Measurements from ENCODE around the gene PIK3CB.
"Not testable (repeated sequence)": the region's sequence is repeated elsewhere in the genome, so short reads cannot be mapped to it uniquely, and the experiment has no call there.

Gene PIK3CB

DNA sequence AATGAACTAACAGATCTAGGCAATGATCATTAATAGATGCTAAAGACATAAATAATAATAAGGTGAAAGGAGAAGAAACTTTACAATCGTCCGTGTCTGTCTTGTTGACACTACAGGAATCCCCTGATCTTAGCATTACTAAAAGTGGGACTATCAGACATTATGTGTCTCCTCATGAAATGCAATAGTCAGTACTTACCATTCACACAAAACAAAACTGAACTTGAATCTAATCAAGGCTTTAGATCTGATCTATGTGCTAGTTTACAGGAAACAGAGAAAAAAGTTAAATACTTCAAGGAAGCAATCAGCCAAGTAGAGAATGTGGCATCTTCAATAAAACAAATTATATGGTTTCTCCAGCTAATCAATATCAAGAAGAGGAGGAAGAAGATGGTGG, 73.7 kb downstream of the PIK3CB start:
- no peaks in the 10 kb centered on the region for H3K79me2 ChIP-seq (ENCODE audit: control insufficient read depth, insufficient read depth, low read length, unreplicated experiment)
- peaks cover 13% of the 10 kb centered on the region for H3K4me1 ChIP-seq (ENCODE audit: control insufficient read depth, insufficient read depth, low read length, unreplicated experiment)
- H2AFZ ChIP-seq (ENCODE audit: low read length, unreplicated experiment), result no peak overlapping the region
- H3K27ac ChIP-seq (ENCODE audit: low read depth, low read length), result no peak overlapping the region
- H3K27me3 ChIP-seq (ENCODE audit: insufficient read depth, low read length), result no peaks in the 10 kb centered on the region
- H3K4me3 ChIP-seq (ENCODE audit: low read depth, low read length), result no peak overlapping the region
- H3K36me3 ChIP-seq (ENCODE audit: insufficient read depth, low read length), result no peaks in the 10 kb centered on the region; the same call in 1 of the 2 replicates

DNA sequence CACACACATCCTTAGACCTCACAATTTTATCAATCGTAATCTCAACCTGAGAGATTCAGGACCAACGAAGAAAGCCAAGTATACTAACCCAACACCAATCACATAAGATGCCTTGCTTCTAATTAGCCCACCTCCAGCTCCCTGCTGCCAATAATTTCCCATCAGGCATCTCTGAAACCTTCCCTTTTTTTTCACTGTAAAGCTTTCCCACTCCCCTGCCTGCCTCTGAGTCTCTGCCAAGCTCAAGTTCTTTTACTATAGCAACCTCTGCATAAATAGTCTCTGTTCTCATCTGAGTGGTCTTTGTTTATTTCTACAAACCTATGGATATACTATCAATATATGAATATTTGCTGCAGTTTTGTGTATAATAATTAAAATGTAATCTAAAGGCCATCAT, 86.5 kb downstream of the PIK3CB start:
- Histone ChIP-seq H3K4me3 (ENCODE audit: low read depth, low read length) (no peak overlapping the region), H2AFZ (ENCODE audit: low read length, unreplicated experiment) (no peak overlapping the region), H3K27ac (ENCODE audit: low read depth, low read length) (no peak overlapping the region), H3K27me3 (ENCODE audit: insufficient read depth, low read length) (no peaks in the 10 kb centered on the region), H3K4me1 (ENCODE audit: control insufficient read depth, insufficient read depth, low read length, unreplicated experiment) (no peaks in the 10 kb centered on the region), H3K79me2 (ENCODE audit: control insufficient read depth, insufficient read depth, low read length, unreplicated experiment) (no peaks in the 10 kb centered on the region), H3K36me3 (ENCODE audit: insufficient read depth, low read length) (no peaks in the 10 kb centered on the region; the same call in 1 of the 2 replicates)

DNA sequence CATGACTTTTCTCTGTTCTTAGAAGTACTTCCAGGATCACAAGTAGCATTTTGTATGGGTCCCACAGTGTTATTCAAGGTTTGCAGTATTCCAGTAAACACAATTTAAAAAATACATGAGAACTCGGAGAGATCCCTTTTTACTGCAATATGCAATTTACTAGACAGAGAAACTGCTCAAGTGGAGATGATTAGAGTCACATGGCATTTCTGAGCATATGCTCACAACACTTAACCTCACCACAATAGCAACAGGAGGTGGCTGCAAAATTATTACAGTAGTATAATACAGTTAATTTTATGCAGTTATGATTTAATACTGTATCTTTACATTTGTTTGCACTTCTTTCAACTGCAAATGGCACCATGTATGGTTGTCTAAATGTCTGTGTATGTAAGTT, 87.5 kb downstream of the PIK3CB start:
- H3K27me3 ChIP-seq (ENCODE audit: insufficient read depth, low read length), result no peaks in the 10 kb centered on the region
- no peaks in the 10 kb centered on the region for H3K79me2 ChIP-seq (ENCODE audit: control insufficient read depth, insufficient read depth, low read length, unreplicated experiment)

DNA sequence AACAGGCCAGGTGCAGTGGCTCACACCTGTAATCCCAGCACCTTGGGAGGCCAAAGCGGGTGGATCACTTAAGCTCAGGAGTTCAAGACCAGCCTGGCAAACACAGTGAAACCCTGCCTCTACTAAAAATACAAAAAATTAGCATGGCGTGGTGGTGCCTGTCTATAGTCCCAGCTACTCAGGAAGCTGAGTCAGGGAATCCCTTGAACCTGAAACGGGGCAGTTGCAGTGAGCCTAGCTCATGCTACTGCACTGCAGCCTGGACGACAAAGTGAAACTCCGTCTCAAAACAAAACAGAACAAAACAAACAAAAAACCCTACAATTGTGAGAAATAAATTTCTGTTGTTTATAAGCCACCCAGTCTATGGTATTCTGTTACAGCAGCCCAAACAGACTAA, 94.7 kb downstream of the PIK3CB start:
- peaks cover 8% of the 10 kb centered on the region for H3K36me3 ChIP-seq (ENCODE audit: insufficient read depth, low read length)
- H3K4me1 ChIP-seq (ENCODE audit: control insufficient read depth, insufficient read depth, low read length, unreplicated experiment), result no peaks in the 10 kb centered on the region
- H3K27ac ChIP-seq (ENCODE audit: low read depth, low read length), result no peak overlapping the region
- H3K27me3 ChIP-seq (ENCODE audit: insufficient read depth, low read length), result no peaks in the 10 kb centered on the region
- no peak overlapping the region for H2AFZ ChIP-seq (ENCODE audit: low read length, unreplicated experiment)
- no peaks in the 10 kb centered on the region for H3K79me2 ChIP-seq (ENCODE audit: control insufficient read depth, insufficient read depth, low read length, unreplicated experiment)
- H3K4me3 ChIP-seq (ENCODE audit: low read depth, low read length), result no peak overlapping the region

More for the DNA sequence above, 87.5 kb downstream of the PIK3CB start:
- Histone ChIP-seq H3K27ac (ENCODE audit: low read depth, low read length) (no peak overlapping the region), H2AFZ (ENCODE audit: low read length, unreplicated experiment) (no peak overlapping the region), H3K4me3 (ENCODE audit: low read depth, low read length) (no peak overlapping the region), H3K4me1 (ENCODE audit: control insufficient read depth, insufficient read depth, low read length, unreplicated experiment) (no peaks in the 10 kb centered on the region), H3K36me3 (ENCODE audit: insufficient read depth, low read length) (no peaks in the 10 kb centered on the region; the same call in 1 of the 2 replicates)

DNA sequence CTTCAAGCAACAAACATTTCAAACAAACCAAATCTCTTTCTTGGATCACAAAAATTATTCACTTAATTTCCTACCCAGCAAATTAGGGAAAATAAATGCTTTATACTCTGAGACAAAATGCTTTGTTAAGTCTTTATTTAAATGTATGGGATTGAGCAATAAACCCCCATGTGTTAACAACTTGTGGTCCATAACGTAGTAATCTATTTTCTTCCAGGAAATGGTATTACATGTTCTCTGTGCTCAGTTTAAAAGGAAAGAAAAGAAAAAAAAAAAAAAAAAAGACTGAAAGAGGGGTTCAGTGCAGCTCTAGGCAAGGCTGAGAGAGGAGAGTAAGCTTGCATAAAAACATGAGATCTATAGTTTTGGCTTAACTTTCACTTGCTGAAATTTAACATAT, 102.3 kb downstream of the PIK3CB start:
- Histone ChIP-seq H3K27ac (ENCODE audit: low read depth, low read length) (no peak overlapping the region), H3K79me2 (ENCODE audit: control insufficient read depth, insufficient read depth, low read length, unreplicated experiment) (no peaks in the 10 kb centered on the region), H3K36me3 (ENCODE audit: insufficient read depth, low read length) (no peaks in the 10 kb centered on the region), H3K4me1 (ENCODE audit: control insufficient read depth, insufficient read depth, low read length, unreplicated experiment) (no peaks in the 10 kb centered on the region), H3K27me3 (ENCODE audit: insufficient read depth, low read length) (no peaks in the 10 kb centered on the region), H2AFZ (ENCODE audit: low read length, unreplicated experiment) (no peak overlapping the region), H3K4me3 (ENCODE audit: low read depth, low read length) (no peak overlapping the region)

DNA sequence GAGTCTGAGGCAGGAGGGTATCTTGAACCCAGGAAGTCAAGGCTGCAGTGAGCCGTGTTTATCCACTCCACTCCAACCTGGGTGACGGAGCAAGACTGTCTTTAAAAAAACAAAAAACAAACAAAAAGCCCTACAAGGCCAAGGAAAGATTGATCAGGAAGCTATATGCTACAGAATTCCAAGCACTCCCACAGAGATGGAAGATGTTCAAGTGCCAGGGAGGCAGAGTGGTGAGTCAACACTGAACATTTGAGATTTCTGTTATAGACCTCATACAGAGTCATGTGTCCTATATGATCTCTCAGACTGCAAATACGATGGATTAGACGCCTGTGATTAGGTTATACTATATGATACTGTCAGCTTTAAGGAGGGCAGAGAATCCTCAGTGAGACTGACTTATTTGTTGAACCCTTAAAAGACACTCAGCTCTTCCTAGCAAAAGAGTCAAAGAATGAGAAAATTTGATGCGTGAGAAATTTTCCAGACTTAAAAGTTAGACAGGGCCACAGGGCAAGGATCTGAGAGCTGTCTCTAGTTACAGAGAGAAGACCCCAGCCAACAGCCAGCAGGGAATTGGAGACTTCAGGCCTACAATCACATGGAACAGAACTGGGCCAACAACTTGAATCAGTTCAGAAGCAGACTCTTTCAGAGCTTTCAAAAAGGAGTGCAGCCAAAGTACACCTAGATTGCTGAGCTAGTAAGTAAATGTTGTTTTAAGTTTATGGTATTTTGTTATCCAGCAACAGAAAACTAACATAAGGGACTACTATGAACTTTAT, 107.6 kb downstream of the PIK3CB start:
- no peaks in the 10 kb centered on the region for H3K4me1 ChIP-seq (ENCODE audit: control insufficient read depth, insufficient read depth, low read length, unreplicated experiment)
- no peak overlapping the region for H3K27ac ChIP-seq (ENCODE audit: low read depth, low read length)
- H3K4me3 ChIP-seq (ENCODE audit: low read depth, low read length), result no peak overlapping the region
- no peaks in the 10 kb centered on the region for H3K79me2 ChIP-seq (ENCODE audit: control insufficient read depth, insufficient read depth, low read length, unreplicated experiment)
- no peak overlapping the region for H2AFZ ChIP-seq (ENCODE audit: low read length, unreplicated experiment)
- no peaks in the 10 kb centered on the region for H3K27me3 ChIP-seq (ENCODE audit: insufficient read depth, low read length)
- no peaks in the 10 kb centered on the region for H3K36me3 ChIP-seq (ENCODE audit: insufficient read depth, low read length)

DNA sequence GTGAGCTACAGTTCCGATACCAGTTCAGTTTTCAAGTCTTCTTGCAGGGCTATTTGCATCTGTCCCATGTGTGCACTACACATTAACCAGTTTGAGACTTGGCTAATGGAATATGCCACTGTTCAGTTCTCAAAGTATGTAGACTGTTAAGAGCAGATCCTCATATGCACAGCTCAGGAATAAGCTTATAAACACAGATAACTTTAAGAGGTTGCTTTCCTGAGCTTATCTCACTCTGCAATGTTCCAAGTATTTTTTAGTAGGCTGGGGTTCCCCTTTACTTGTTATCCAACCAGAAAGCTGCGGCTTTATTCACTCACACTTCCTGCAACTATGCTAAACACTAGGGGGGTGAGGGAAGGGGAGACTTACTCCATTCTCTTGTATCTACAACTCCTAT, 108.7 kb downstream of the PIK3CB start:
- H3K79me2 ChIP-seq (ENCODE audit: control insufficient read depth, insufficient read depth, low read length, unreplicated experiment); H2AFZ ChIP-seq (ENCODE audit: low read length, unreplicated experiment); H3K36me3 ChIP-seq (ENCODE audit: insufficient read depth, low read length); H3K27ac ChIP-seq (ENCODE audit: low read depth, low read length); H3K27me3 ChIP-seq (ENCODE audit: insufficient read depth, low read length); H3K4me3 ChIP-seq (ENCODE audit: low read depth, low read length); H3K4me1 ChIP-seq (ENCODE audit: control insufficient read depth, insufficient read depth, low read length, unreplicated experiment): not testable (repeated sequence)

DNA sequence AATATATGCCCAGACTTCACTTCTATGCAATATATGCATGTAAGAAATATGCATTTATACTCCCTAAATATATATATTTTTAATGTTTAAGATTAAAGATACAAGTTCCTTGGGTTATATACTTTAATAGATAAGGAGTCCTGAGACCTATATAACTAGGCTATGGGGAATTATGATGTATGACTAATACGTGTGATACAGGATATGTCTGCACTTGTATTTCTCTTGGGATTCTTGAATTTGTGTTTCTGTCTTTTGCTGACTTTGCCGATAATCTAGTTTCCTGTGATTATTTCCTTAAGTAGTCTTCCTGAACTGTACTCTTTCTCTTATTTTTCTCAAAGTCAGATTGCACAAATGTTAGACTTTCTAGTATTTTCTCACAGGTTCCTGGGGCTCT, 109.6 kb downstream of the PIK3CB start:
- Histone ChIP-seq H3K4me1 (ENCODE audit: control insufficient read depth, insufficient read depth, low read length, unreplicated experiment) (no peaks in the 10 kb centered on the region), H2AFZ (ENCODE audit: low read length, unreplicated experiment) (no peak overlapping the region), H3K79me2 (ENCODE audit: control insufficient read depth, insufficient read depth, low read length, unreplicated experiment) (no peaks in the 10 kb centered on the region), H3K4me3 (ENCODE audit: low read depth, low read length) (no peak overlapping the region), H3K27ac (ENCODE audit: low read depth, low read length) (no peak overlapping the region), H3K36me3 (ENCODE audit: insufficient read depth, low read length) (no peaks in the 10 kb centered on the region), H3K27me3 (ENCODE audit: insufficient read depth, low read length) (no peaks in the 10 kb centered on the region)

DNA sequence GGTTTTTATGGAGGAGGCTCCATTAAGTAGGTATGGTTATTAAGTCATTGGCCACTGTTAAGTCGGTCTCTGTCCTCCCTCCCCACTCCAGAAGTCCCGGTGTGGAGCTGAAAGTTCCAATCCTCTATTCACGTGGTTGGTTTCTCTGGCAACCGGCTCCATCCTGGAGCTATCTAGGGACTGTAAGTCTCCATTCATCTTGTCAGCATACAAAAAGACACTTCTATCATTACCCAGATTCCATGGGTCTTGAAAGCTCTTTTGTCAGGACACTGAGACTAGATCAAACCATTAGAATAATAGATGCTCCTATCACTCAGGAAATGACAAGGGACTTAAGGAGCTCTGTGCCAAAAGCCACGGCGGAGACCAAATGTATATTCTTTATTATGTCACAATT, 110.3 kb downstream of the PIK3CB start:
- no peak overlapping the region for H3K4me3 ChIP-seq (ENCODE audit: low read depth, low read length)
- H3K4me1 ChIP-seq (ENCODE audit: control insufficient read depth, insufficient read depth, low read length, unreplicated experiment), result no peaks in the 10 kb centered on the region
- no peak overlapping the region for H3K27ac ChIP-seq (ENCODE audit: low read depth, low read length)
- H3K27me3 ChIP-seq (ENCODE audit: insufficient read depth, low read length), result no peaks in the 10 kb centered on the region
- H3K36me3 ChIP-seq (ENCODE audit: insufficient read depth, low read length), result no peaks in the 10 kb centered on the region
- H2AFZ ChIP-seq (ENCODE audit: low read length, unreplicated experiment), result no peak overlapping the region
- no peaks in the 10 kb centered on the region for H3K79me2 ChIP-seq (ENCODE audit: control insufficient read depth, insufficient read depth, low read length, unreplicated experiment)

DNA sequence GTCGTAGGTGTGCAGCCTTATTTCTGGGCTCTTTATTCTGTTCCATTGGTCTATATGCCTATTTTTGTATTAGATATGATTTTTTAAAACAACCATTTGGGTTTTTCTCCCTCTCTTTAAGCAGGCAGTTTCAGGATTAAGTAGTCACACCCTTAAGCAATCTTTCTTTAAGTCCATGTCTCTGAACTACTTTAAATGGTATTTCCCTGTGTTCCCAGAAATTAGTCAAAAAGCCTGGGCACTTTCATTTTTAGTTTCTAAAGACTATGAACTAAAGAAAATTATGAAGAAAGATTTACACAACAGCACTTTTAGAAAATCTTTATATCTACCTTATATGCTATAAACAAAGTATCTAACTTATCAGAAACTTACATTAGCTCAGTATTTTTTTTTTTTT, 115.9 kb downstream of the PIK3CB start:
- H2AFZ ChIP-seq (ENCODE audit: low read length, unreplicated experiment), result no peak overlapping the region
- H3K27ac ChIP-seq (ENCODE audit: low read depth, low read length), result no peak overlapping the region

DNA sequence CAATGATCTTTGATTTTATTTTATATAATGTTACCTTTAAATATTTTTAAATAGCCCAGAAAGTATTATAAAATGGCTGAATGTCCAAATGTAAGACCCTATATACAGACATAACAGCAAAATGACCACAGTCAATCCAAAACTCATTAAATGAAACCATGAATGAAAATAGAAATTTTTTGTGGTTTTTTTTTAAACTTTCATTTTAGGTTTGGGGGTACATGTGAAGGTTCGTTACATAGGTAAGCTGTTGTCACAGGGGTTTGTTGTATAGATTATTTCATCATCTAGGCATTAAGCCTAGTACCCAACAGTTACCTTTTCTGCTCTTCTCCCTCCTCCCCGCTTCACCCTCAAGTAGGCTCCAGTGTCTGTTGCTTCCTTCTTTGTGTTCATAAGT, 117.4 kb downstream of the PIK3CB start:
- Histone ChIP-seq H3K36me3 (ENCODE audit: insufficient read depth, low read length) (no peaks in the 10 kb centered on the region), H3K27me3 (ENCODE audit: insufficient read depth, low read length) (no peaks in the 10 kb centered on the region), H3K79me2 (ENCODE audit: control insufficient read depth, insufficient read depth, low read length, unreplicated experiment) (no peaks in the 10 kb centered on the region), H3K4me1 (ENCODE audit: control insufficient read depth, insufficient read depth, low read length, unreplicated experiment) (no peaks in the 10 kb centered on the region), H3K27ac (ENCODE audit: low read depth, low read length) (no peak overlapping the region), H2AFZ (ENCODE audit: low read length, unreplicated experiment) (no peak overlapping the region), H3K4me3 (ENCODE audit: low read depth, low read length) (no peak overlapping the region)

More for the DNA sequence above, 115.9 kb downstream of the PIK3CB start:
- no peaks in the 10 kb centered on the region for H3K27me3 ChIP-seq (ENCODE audit: insufficient read depth, low read length)
- no peaks in the 10 kb centered on the region for H3K36me3 ChIP-seq (ENCODE audit: insufficient read depth, low read length)
- no peaks in the 10 kb centered on the region for H3K4me1 ChIP-seq (ENCODE audit: control insufficient read depth, insufficient read depth, low read length, unreplicated experiment)
- no peaks in the 10 kb centered on the region for H3K79me2 ChIP-seq (ENCODE audit: control insufficient read depth, insufficient read depth, low read length, unreplicated experiment)
- H3K4me3 ChIP-seq (ENCODE audit: low read depth, low read length), result no peak overlapping the region
